Liver (tissue), 9 donors: ENCODE data around the gene ACTL10. TPM values are rescaled to one million over a fixed set of nuclear protein-coding genes. Genes with fewer than 3 reads are reported as not detected.

Source experiments
- DNase-seq: peaks from one replicate; pipeline ENCODE4 v3.0.0-alpha.2; 2017; ENCODE audit warnings: low spot score
- H3K27ac ChIP-seq, 2 donors: one replicate each; pipeline ENCODE4 v1.7.0; 2013; ENCODE audit warnings: inconsistent platforms in 2 of 2, low read length in 2 of 2, control low read depth in 1 of 2, low read depth in 1 of 2, mild to moderate bottlenecking in 1 of 2
- H3K27me3 ChIP-seq, 4 donors: one replicate each; pipeline versions ENCODE4 v1.6.1 to v1.7.0; 2013; ENCODE audit warnings: low read length in 3 of 4, inconsistent platforms in 1 of 4, mild to moderate bottlenecking in 1 of 4, moderate library complexity in 1 of 4; ENCODE audit not compliant: control insufficient read depth in 4 of 4, insufficient read depth in 4 of 4
- H3K36me3 ChIP-seq, 4 donors: one replicate each; pipeline versions ENCODE4 v1.6.1 to v1.7.0; 2013; ENCODE audit warnings: low read length in 3 of 4, mild to moderate bottlenecking in 3 of 4, low read depth in 1 of 4, moderate library complexity in 1 of 4; ENCODE audit not compliant: control insufficient read depth in 4 of 4, insufficient read depth in 3 of 4
- H3K4me1 ChIP-seq, 4 donors: one replicate each; pipeline versions ENCODE4 v1.6.1 to v1.7.0; 2013; ENCODE audit warnings: low read length in 3 of 4, mild to moderate bottlenecking in 3 of 4, moderate library complexity in 1 of 4; ENCODE audit not compliant: control insufficient read depth in 4 of 4, insufficient read depth in 4 of 4
- H3K4me3 ChIP-seq, 3 donors: one replicate each; pipeline versions ENCODE4 v1.6.1 to v1.7.0; 2013; ENCODE audit warnings: low read length in 3 of 3, control low read depth in 1 of 3, low read depth in 1 of 3, mild to moderate bottlenecking in 1 of 3
- H3K9ac ChIP-seq, 2 donors: one replicate each; pipeline ENCODE4 v1.7.0; 2013; ENCODE audit warnings: low read length in 2 of 2, mild to moderate bottlenecking in 2 of 2, moderate library complexity in 2 of 2, control low read depth in 1 of 2, low read depth in 1 of 2
- H3K9me3 ChIP-seq, 4 donors: one replicate each; pipeline versions ENCODE4 v1.6.1 to v1.7.0; 2013; ENCODE audit warnings: low read length in 3 of 4; ENCODE audit not compliant: control insufficient read depth in 4 of 4
- EGR1 ChIP-seq, 2 donors: IDR thresholded peaks; 2 replicates each; pipeline ENCODE4 v1.6.1; 2016 to 2018; ENCODE audit warnings: antibody characterized with exemption in 2 of 2, low read depth in 2 of 2
- FOXA1 ChIP-seq: IDR thresholded peaks from 2 replicates; pipeline ENCODE4 v1.6.1; 2016; ENCODE audit warnings: antibody characterized with exemption
- FOXA2 ChIP-seq: IDR thresholded peaks from 2 replicates; pipeline ENCODE4 v1.6.1; 2016; ENCODE audit warnings: antibody characterized with exemption
- GABPA ChIP-seq, 2 donors: IDR thresholded peaks in 1 of 2; conservative IDR thresholded peaks in 1 of 2; 2 replicates each; pipeline ENCODE4 v1.6.1; 2016; ENCODE audit warnings: antibody characterized with exemption in 2 of 2, mild to moderate bottlenecking in 1 of 2, moderate library complexity in 1 of 2
- HNF4A ChIP-seq, 2 donors: conservative IDR thresholded peaks; 2 replicates each; pipeline ENCODE4 v1.6.1; 2016; ENCODE audit warnings: antibody characterized with exemption in 2 of 2, mild to moderate bottlenecking in 2 of 2
- HNF4G ChIP-seq: IDR thresholded peaks from 2 replicates; pipeline ENCODE4 v1.6.1; 2016; ENCODE audit warnings: antibody characterized with exemption
- JUND ChIP-seq, 2 donors: IDR thresholded peaks; 2 replicates each; pipeline ENCODE4 v1.6.1; 2016; ENCODE audit warnings: antibody characterized with exemption in 2 of 2
- NR2F2 ChIP-seq: IDR thresholded peaks from 2 replicates; pipeline ENCODE4 v1.6.1; 2016; ENCODE audit warnings: antibody characterized with exemption
- RAD21 ChIP-seq, 2 donors: IDR thresholded peaks; 2 replicates each; pipeline ENCODE4 v1.6.1; 2016; ENCODE audit warnings: antibody characterized with exemption in 2 of 2, mild to moderate bottlenecking in 2 of 2
- RXRA ChIP-seq, 2 donors: IDR thresholded peaks; 2 replicates each; pipeline ENCODE4 v1.6.1; 2017 to 2018; ENCODE audit warnings: antibody characterized with exemption in 2 of 2, mild to moderate bottlenecking in 1 of 2
- SP1 ChIP-seq: IDR thresholded peaks from 2 replicates; pipeline ENCODE4 v1.6.1; 2018; ENCODE audit warnings: antibody characterized with exemption, mild to moderate bottlenecking
- TAF1 ChIP-seq: conservative IDR thresholded peaks from 2 replicates; pipeline ENCODE4 v1.6.1; 2016; ENCODE audit warnings: antibody characterized with exemption, mild to moderate bottlenecking
- YY1 ChIP-seq: IDR thresholded peaks from 2 replicates; pipeline ENCODE4 v1.6.1; 2016; ENCODE audit warnings: antibody characterized with exemption, mild to moderate bottlenecking
- WGBS: extraction: QIAGEN DNeasy Blood & Tissue Kit; methylation state at CpG from one replicate; pipeline ENCODE4 v1.1.7; 2013; 5-methylcytosine and 5-hydroxymethylcytosine counted together
- polyA plus RNA-seq, 2 donors: library from polyadenylated mRNA; stranded (reverse) in 1 of 2; unstranded in 1 of 2; fragments of 200-250 nt in 1 of 2; fragments of >200 nt in 1 of 2; fragmentation: Nextera tagmentation in 1 of 2; extraction: Ambion mirVana in 1 of 2; gene quantifications; one replicate each; pipeline versions ENCODE4 v1.2.1 to v1.2.3, GENCODE V29; 2013 to 2015
- total RNA-seq, 2 donors: library from RNA; depleted of rRNA; stranded (reverse); fragments of >200 nt; gene quantifications; one replicate each; pipeline ENCODE4 v1.2.3, GENCODE V29; 2014
- TF ChIP-seq, protein P1 (sequence below): IDR thresholded peaks from 2 replicates; pipeline ENCODE4 v1.6.1; 2016; ENCODE audit warnings: antibody characterized with exemption, mild to moderate bottlenecking
- TF ChIP-seq, protein P2 (sequence below): IDR thresholded peaks from 2 replicates; pipeline ENCODE4 v1.6.1; 2016; ENCODE audit warnings: antibody characterized with exemption
- TF ChIP-seq, protein P3 (sequence below): IDR thresholded peaks from 2 replicates; pipeline ENCODE4 v1.6.1; 2016; ENCODE audit warnings: antibody characterized with exemption
- TF ChIP-seq, protein P4 (sequence below): IDR thresholded peaks from 2 replicates; pipeline ENCODE4 v1.6.1; 2016; ENCODE audit warnings: antibody characterized with exemption
- TF ChIP-seq, protein P5 (sequence below): fragments of 150-350 bp; IDR thresholded peaks from 2 replicates; pipeline ENCODE4 v1.5.1; 2017; ENCODE audit warnings: improper control_type of control experiment, low read depth, low read length; ENCODE audit not compliant: missing input control
- donor health status: healthy.
- donor health status: healthy.
- donor health status: healthy.
- donor health status: healthy.
- donor health status: healthy.

The ACTL10 gene
- total and polyA plus RNA-seq, 4 donors = 0.10 to 0.50 (median 0.35) TPM

DNA sequence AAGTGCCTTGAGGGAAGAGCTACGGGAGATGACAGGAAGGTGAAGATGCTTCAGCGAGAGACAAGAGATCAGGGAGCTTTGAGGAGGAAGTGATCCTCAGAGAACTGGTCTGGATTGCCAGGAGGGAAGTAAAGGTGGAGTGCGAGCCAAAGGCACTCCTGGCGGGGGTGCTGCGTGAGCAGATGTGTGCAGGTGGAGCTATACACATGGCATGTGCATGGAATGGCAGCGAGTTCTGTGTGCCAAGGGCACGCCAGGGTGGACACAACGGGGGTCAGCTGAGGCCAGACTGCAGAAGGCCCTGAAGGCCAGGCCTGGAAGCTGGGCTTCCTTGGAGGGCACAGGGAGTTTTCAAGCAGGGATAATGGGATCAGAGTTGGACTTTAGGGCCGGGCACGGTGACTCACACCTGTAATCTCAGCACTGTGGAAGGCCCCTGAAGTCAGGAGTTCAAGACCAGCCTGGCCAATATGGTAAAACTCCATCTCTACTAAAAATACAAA is 47.2 kb downstream of the ACTL10 start:
- H3K27me3 ChIP-seq = no peaks in the 10 kb centered on the region
- no peak for DNase-seq
- WGBS = 95% methylated on average over 10 of the region's 10 CpGs
- TF ChIP-seq FOXA2 (no peak), FOXA1 (no peak), HNF4A (conservative IDR thresholded peaks at IDR 0.05) (no peak), EGR1 (IDR thresholded peaks at IDR 0.05; ENCODE audit: low read depth in 2 of 2) (no peak), NR2F2 (no peak), RXRA (IDR thresholded peaks at IDR 0.05) (no peak), GABPA (IDR thresholded peaks at IDR 0.05 in 1 of 2, conservative IDR thresholded peaks at IDR 0.05 in 1 of 2) (no peak), SP1 (no peak), YY1 (no peak), JUND (IDR thresholded peaks at IDR 0.05) (no peak), RAD21 (IDR thresholded peaks at IDR 0.05) (no peak), HNF4G (no peak)
- TF ChIP-seq, protein P1, sequence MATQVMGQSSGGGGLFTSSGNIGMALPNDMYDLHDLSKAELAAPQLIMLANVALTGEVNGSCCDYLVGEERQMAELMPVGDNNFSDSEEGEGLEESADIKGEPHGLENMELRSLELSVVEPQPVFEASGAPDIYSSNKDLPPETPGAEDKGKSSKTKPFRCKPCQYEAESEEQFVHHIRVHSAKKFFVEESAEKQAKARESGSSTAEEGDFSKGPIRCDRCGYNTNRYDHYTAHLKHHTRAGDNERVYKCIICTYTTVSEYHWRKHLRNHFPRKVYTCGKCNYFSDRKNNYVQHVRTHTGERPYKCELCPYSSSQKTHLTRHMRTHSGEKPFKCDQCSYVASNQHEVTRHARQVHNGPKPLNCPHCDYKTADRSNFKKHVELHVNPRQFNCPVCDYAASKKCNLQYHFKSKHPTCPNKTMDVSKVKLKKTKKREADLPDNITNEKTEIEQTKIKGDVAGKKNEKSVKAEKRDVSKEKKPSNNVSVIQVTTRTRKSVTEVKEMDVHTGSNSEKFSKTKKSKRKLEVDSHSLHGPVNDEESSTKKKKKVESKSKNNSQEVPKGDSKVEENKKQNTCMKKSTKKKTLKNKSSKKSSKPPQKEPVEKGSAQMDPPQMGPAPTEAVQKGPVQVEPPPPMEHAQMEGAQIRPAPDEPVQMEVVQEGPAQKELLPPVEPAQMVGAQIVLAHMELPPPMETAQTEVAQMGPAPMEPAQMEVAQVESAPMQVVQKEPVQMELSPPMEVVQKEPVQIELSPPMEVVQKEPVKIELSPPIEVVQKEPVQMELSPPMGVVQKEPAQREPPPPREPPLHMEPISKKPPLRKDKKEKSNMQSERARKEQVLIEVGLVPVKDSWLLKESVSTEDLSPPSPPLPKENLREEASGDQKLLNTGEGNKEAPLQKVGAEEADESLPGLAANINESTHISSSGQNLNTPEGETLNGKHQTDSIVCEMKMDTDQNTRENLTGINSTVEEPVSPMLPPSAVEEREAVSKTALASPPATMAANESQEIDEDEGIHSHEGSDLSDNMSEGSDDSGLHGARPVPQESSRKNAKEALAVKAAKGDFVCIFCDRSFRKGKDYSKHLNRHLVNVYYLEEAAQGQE = no peak
- TF ChIP-seq, protein P2, sequence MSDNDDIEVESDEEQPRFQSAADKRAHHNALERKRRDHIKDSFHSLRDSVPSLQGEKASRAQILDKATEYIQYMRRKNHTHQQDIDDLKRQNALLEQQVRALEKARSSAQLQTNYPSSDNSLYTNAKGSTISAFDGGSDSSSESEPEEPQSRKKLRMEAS = no peak
- TF ChIP-seq, protein P3, sequence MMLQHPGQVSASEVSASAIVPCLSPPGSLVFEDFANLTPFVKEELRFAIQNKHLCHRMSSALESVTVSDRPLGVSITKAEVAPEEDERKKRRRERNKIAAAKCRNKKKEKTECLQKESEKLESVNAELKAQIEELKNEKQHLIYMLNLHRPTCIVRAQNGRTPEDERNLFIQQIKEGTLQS = no peak
- no peaks in the 10 kb centered on the region for H3K9me3 ChIP-seq
- no peak overlapping the region for H3K9ac ChIP-seq
- H3K4me3 ChIP-seq = no peak overlapping the region
- peaks cover 0 to 5% (median under 1%) of the 10 kb centered on the region in 4 donors for H3K4me1 ChIP-seq
- H3K36me3 ChIP-seq = peaks cover 0 to 17% (median 6%) of the 10 kb centered on the region in 4 donors
- H3K27ac ChIP-seq = no peak overlapping the region

DNA sequence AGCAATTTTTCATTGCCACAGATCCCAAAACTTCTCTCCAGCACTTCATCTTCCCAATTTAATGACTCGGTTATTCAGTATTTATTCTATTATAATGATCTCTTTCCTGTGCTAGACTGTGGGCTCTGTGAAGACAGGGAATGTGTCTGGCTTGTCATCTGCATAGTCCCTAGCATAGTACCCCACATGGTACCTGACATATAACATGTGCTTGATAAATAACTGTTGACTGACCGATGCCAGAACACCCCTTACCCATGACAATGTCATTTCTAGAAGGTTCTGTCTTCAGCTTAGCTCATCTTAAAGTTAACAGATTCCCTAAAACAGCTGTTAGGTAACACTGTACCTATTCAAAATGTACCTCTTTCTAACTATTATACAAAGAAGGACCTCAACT is 49.8 kb downstream of the ACTL10 start:
- H3K9me3 ChIP-seq = no peaks in the 10 kb centered on the region
- DNase-seq = no peak
- peaks cover 4 to 16% (median 12%) of the 10 kb centered on the region in 4 donors for H3K4me1 ChIP-seq
- no peaks in the 10 kb centered on the region for H3K27me3 ChIP-seq
- TF ChIP-seq EGR1 (IDR thresholded peaks at IDR 0.05; ENCODE audit: low read depth in 2 of 2) (no peak), RXRA (IDR thresholded peaks at IDR 0.05) (no peak), NR2F2 (no peak), RAD21 (IDR thresholded peaks at IDR 0.05) (no peak), GABPA (IDR thresholded peaks at IDR 0.05 in 1 of 2, conservative IDR thresholded peaks at IDR 0.05 in 1 of 2) (no peak), YY1 (no peak), TAF1 (no peak), JUND (IDR thresholded peaks at IDR 0.05) (no peak), HNF4A (conservative IDR thresholded peaks at IDR 0.05) (no peak), HNF4G (no peak), FOXA1 (no peak), FOXA2 (no peak)
- TF ChIP-seq, protein P4, sequence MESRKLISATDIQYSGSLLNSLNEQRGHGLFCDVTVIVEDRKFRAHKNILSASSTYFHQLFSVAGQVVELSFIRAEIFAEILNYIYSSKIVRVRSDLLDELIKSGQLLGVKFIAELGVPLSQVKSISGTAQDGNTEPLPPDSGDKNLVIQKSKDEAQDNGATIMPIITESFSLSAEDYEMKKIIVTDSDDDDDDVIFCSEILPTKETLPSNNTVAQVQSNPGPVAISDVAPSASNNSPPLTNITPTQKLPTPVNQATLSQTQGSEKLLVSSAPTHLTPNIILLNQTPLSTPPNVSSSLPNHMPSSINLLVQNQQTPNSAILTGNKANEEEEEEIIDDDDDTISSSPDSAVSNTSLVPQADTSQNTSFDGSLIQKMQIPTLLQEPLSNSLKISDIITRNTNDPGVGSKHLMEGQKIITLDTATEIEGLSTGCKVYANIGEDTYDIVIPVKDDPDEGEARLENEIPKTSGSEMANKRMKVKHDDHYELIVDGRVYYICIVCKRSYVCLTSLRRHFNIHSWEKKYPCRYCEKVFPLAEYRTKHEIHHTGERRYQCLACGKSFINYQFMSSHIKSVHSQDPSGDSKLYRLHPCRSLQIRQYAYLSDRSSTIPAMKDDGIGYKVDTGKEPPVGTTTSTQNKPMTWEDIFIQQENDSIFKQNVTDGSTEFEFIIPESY = no peak
- TF ChIP-seq, protein P5, sequence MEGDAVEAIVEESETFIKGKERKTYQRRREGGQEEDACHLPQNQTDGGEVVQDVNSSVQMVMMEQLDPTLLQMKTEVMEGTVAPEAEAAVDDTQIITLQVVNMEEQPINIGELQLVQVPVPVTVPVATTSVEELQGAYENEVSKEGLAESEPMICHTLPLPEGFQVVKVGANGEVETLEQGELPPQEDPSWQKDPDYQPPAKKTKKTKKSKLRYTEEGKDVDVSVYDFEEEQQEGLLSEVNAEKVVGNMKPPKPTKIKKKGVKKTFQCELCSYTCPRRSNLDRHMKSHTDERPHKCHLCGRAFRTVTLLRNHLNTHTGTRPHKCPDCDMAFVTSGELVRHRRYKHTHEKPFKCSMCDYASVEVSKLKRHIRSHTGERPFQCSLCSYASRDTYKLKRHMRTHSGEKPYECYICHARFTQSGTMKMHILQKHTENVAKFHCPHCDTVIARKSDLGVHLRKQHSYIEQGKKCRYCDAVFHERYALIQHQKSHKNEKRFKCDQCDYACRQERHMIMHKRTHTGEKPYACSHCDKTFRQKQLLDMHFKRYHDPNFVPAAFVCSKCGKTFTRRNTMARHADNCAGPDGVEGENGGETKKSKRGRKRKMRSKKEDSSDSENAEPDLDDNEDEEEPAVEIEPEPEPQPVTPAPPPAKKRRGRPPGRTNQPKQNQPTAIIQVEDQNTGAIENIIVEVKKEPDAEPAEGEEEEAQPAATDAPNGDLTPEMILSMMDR = no peak
- TF ChIP-seq, protein P3 = no peak
- TF ChIP-seq, protein P2 = no peak
- TF ChIP-seq, protein P1 = no peak
- H3K4me3 ChIP-seq = no peak overlapping the region
- peaks cover 0 to 13% (median 6%) of the 10 kb centered on the region in 4 donors for H3K36me3 ChIP-seq
- WGBS = 93% methylated on average over 2 of the region's 2 CpGs
- no peak overlapping the region for H3K27ac ChIP-seq
- no peak overlapping the region for H3K9ac ChIP-seq
